CD4-positive, alpha-beta T cell treated with Interleukin-15 for 1 hour (primary cell): Measurements from ENCODE around the gene MEX3B.
A peak's percentile ranks its signal among the peaks of the same experiment; 100 is the strongest.
"Not testable (repeated sequence)": the region's sequence is repeated elsewhere in the genome, so short reads cannot be mapped to it uniquely, and the experiment has no call there.

Experiments
- DNase-seq: peaks from one replicate; pipeline ENCODE4 v3.0.0-alpha.2; 2020

The MEX3B gene

DNA sequence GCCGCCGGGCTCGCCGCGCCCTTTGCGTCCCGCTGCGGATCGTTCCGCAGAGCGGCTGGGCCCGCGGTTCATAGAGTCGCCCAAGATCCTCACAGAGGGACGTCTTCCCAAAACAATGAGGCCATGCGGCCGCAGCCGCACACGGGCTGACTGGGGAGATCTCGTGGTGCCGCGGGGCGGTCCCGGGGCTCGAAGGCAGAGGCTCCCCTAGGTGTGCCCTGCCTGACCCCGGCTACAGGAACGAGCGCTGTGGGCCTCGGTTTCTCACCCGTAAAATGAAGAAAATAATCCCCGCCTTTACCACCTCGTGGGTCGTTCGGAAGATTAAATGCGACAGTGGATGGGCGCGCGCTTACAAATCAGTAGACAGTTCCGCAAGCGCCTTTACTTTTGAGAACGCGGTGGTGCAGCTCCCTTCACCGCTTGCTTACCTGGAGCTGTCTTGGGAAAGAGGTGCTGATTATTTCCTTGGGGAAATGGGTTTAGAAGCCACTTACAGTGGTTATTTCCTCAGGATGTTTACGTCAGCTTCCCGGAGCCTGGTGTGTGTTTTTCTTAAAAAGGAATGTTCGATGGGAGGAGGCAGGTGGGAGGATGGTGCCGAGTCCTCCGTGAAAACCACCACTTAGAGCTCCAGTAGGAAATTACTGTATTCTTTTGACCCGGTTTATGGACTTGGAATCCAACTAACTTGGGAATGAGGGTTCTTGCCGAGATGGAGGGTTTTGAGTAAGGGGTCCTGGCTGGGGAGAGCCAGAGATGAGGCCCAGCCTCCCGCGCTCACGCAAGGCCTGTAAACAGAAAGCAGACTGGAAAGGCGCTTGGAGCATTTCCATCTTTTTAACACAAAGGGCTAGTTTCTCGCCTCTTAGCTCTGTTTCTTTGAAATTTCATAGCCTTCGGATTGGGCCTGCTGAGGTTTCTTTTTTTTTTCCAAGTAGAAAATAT is 1.9 kb upstream of the MEX3B start:
- DNase-seq = no peak

DNA sequence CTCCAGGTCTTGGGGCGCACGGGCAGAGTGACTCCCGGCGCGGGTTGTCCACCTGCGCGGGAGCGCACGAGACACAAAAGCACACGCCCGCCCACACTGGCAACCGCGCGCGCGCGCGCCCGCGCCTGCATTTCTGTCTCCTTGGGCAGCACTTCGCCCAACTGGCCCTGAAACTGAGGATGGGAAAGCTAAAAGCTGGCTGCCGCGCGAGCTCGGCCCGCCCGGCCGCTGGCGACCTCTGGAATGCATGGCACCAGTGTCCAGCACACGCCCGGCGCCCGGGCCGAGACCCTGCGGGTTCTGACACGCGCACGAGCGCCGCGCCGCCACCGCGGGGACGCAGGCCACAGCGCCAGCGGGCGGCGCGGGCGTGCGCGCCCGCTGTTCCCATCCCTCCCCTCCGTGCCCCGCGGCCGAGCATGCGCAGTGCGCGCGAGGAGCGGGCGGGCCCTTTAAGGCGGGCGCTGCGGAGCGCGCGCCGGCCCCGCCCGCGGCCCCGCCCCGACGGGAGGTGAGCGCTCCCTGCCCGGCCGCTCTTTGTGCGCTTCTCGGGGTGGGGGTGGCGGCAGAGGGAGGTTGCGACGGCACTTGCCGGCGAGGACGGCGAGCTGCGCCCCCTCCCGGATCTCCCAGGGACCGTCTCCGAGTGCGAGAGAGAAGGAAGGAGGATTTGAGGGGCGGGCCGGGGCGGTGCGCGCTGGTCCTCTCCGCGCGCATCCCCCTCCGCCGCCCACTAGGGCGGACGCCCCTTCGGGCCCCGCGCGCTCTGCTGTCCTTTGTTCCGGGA is 1.0 kb upstream of the MEX3B start:
- peak; percentile 91 for DNase-seq

DNA sequence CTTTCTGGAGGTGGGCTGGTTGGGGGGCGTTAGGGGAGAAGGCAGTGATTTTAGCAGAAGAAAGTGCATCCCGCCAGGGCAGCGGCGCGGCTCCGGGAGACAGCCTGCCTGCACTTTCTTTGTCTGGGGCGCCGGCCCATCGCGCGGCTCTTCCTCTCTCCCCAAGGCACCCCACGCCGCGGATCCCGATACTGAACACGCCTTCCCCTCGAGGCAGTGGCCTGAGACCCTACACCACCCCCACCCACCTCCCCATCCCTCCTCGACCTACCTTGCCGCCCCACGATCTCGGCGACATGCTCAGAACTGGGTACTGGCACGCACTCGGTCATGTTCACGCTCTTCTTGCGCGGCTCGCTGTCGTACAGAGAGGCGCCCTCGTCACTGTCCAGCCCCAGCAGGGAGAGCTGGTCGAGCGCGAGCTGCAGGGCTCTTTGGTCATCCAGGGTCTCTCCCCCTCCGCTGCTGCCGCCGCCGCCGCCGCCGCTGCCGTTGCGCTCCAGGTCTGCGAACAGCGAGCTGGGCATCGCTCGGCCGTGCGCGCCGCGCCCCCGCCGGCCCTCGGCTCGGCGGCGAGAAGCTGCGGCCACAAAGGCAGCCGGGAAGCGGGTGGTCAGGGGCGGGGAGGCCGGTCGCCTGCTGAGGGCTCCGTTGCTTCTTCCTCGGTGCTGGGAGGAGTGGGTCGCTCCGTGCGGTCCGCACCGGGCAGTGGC is 483 bp downstream of the MEX3B start:
- no peak for DNase-seq

DNA sequence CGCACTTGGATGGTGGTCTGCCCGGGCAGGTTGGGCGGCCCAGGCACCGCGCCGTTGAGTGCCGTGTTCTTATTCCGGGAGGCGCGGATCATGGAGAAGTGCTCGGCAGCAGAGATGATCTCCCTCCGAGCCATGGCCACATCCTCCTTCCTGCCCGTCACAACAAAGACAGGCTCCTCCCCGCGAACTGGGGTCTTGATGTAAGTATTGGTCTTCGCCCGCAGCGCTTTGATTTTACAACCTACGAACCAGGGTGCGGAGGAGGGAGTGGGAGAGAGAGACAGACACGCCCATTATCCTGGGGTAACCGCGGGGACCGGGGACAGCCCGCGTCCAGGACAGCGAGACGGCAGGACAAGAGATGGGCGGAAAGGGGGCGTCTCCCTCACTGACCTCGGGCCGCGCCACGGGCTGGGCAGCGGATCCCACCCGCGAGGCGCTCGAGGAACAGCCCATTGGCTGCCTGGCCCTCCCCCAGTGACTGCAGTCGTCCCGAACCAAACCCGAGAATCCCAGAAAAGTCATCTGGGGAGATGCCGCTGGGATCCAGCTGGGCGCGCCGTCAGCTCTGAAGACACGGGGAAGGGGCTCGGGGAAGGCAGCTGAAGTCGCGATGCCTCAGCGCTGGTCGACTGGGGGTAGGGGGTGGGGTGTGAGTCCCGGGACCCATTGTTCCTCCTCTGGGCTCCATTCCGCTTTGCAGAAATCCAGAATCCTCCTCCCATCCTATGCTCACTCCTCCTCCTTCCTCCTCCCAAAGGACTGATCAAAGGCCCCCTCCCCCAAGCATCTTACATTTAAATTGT is 1.2 kb downstream of the MEX3B start:
- DNase-seq = no peak

DNA sequence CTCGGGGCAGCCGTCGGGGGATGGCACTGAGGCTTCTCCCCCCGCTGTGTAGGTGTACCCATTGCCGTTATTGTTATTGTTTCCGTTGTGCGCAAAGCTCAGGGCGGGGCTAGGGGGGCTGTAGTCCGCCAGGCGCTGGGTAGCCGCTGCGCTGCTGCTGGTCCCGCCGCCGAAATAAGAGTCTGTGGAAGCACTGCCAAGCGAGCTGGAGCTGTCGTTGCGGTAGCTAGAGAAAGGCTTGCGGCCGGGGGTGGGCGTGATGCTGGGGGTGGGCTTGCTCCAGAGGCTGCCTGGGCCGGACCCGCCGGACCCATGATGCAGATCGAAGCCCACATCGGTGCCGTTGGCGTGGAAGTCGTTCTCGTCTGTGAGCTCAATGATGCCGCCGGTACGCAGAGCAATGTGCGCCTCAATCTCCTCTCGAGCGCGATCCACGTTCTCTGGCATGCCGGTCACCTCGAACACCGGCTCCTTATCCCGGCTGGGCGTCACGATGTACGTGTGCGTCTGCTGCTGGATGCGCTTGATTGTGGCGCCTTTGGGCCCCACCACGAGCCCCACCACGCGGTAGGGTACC is 1.9 kb downstream of the MEX3B start:
- DNase-seq = no peak

DNA sequence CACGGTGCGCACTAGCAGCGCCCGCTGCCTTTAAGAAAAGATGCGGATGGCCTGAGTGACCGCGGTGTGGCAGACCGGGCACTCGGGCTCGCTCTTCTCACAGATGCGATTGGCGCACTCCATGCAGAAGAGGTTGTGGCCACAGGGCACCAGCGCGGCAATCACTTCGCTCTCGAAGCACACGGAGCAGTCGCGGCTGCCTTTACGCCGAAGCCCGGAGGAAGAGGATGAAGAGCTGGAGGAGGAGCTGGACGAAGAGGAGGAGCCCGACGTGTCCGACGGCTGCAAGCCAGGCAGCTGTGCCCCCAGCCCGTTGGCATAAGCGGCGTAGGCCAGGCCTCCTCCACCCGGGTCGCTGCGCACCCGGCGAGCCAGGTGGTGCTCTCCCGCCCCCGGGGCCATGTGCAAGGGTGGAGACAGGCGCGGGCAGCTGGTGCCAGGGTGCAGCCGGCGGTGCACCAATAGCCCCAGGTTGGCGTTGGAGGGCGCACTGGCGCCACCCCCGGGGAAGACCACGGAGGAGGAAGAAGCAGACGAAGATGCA is 2.6 kb downstream of the MEX3B start:
- DNase-seq = no peak

DNA sequence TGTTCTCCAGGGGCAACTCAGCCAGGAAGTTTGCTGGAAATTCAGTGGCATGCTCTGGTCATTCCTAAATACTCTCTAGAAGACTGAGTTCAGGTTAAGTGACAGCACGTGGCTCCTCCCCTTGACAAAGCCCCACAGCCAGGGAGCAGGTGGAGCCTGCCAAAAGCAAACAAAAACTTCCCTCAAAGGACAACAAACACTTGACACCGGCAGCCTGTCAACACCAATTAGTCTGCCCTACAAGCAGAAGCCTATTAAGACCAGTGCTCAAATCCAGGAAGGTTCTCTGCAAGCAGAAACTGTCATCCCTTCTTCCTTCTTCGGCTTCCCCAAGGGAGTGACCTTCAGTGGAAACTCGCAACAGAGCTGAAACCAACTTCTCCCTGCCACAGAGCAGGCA is 5.0 kb downstream of the MEX3B start:
- DNase-seq = no peak

DNA sequence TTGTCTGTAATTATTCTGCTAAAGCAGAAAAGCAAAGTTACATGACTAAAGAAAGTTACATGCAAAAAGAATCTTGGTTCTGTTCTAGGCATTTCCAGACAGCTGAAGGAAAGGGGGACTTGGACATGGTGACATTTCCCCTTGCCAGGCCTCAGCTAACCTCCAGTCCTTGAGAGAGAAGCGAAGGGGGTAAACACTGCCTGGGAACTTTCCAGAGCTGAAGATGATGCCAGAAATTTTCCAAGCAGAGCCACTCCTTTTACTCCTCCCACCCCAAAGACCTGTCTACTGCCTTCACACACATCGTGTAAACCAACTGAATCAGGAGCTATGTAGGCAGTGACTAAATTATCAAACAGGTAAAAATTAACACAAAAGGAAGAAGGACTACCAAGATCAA is 5.4 kb downstream of the MEX3B start:
- no peak for DNase-seq

DNA sequence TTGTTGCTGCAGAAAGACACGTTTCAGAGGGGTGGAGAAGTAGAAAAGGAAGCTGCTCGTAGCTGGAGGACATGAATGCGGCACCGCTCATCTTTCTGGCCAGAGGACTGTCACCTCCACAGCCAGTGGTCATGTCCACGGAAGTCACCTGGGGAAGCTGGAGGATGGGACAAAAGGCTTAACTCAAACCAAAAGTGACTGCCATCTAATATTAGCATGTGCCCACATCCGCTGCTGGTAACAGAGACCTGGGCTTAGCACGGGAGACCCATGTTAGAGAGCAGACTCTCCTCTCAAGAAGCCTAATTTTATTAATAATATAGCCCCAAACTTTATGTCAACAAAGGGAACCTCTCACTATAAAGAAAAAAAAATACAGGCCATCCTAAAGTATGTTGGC is 5.9 kb downstream of the MEX3B start:
- DNase-seq = no peak

DNA sequence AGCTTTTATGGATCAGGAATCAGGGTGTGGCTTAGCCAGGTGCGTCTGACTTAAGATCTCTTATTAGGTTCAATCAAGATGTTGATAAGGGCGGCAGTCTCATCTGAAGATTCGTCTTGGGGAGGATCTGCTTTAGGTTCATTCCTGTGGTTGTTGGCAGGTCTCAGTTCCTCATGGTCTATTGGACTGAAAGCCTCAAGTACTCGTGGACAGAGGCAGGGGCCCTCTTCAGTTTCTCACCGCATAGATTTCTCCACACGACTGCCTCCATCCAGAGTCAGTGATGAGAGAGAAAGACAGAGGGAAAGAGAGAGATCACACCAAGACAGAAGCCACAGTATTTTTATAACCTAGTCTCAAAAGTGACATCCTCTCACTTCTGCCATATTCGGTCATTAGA is 9.4 kb downstream of the MEX3B start:
- no peak for DNase-seq

DNA sequence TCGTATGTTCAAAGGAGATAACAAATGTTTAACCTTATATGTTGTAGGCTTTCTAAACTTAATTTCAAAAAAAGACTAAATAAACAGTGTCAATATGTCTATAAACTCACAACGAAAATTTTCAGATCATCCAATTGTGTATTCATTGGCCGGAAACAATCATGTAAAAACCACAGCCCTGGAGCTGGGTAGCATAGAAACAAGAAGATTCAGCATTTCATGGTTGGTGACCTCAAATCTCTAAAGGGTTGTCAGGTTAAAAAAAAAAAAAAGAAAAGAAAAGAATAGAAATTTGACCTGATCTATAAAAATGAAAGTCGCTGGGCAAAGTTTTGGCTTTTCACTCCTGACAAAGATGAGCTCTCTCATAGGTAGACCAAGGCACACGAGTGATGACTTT is 13.9 kb downstream of the MEX3B start:
- no peak for DNase-seq

DNA sequence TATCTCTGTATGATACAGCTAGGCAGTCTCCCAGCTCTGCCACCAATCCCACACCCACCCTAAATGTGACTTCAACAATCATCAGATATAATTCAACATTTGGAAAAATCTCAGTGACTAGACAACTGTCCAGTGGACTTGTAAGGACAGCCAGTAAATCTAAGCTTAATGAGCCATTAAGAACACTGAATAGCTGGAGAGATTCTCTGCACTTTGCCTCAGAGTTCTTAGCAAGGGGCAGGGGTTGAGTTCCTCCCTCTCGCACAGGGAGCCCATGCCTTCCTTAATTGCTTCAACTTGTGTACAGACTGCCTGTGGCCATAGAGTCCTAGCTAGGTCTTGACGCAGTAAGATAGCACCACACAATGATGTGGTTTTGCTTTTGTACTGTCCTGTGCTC is 15.6 kb downstream of the MEX3B start:
- DNase-seq = no peak

DNA sequence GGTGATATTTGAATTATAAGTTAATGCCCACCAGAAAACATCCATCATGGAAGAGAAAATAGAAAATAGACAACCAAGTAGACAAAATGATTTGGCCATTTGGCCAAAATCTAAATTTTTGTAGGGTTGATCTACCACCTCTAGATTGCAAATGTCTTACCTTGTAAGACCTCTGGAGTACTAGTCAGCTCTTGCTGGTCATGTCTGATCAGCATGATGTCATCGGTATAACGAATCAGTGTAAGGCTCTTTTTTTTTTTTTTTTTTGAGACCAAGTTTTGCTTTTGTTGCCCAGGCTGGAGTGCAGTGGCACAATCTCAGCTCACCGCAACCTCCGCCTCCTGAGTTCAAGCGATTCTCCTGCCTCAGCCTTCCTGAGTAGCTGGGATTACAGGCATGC is 17.7 kb downstream of the MEX3B start:
- DNase-seq = not testable (repeated sequence)

DNA sequence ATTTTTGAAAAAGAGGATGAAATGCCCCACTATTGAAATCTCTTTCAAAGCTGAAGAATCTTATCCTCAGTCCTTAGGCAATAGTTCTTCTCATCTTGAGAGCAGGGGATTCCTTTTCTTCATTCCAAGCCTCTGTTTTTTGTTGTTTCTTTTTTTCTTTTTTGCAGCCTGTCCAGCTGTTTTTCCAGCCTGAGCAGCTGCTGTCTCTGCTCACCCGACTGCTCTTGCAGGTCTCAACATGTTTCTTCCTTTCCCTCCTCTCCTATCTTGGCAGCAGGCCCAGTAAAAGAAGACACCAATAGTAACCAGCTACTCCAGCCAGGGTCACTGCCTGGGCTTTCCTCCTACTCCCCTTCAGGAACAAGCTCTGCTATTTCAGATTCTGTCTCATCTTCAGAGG is 23.8 kb downstream of the MEX3B start:
- DNase-seq = no peak

DNA sequence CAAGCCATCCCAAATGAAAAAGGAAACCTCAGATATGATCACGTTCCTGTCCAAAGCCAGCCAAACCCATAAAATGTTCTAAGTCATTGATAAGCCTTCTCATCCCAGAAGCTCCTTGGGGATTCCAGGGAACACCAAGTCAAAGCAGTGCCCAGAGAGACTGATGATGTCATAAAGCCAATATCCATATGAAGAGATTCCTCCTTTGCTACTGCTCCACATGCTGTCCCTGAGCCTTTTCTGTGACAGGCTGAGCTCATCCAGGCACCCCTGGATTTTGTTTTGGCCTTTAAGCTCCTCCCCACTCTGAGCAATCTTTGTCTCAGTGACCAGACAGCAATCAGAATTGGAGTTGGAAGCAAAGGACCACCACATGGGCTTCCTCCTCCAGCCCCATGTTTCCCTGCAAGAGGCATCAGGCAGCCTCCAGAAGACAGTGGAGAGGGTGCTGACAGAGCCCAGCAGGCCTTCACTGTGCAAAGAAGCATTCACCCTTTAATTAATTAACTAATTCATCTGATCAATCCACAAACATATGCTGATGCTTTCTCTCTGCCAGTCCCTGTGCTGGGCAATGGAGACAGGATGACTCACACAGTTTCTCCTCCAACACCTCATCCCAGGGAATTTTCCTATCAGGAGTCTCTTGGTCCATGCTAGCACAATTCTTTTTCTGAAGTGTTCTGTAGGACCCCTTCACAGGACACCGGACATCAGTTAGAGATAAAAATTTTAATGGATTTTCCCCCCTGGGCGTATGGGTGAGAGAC is 25.0 kb downstream of the MEX3B start:
- no peak for DNase-seq

DNA sequence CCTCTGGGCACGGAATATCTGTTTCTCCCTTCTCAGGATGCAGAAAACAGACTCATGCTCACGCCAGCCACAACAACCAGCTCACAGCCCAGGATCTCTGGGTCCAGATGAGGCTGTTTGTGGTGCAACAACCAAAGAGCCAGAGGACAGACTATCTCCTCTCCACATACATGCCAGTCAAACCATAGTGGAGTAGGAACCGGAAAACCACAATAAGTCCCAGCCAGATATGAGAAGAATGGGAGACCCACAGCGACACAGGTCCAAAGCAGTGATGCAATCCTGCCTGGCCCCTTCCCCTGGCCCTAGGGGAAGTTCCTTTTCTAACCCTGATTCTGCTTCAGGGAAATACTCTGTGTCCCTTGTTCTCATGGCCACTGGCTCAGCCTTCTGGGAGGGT is 27.6 kb downstream of the MEX3B start:
- no peak for DNase-seq

DNA sequence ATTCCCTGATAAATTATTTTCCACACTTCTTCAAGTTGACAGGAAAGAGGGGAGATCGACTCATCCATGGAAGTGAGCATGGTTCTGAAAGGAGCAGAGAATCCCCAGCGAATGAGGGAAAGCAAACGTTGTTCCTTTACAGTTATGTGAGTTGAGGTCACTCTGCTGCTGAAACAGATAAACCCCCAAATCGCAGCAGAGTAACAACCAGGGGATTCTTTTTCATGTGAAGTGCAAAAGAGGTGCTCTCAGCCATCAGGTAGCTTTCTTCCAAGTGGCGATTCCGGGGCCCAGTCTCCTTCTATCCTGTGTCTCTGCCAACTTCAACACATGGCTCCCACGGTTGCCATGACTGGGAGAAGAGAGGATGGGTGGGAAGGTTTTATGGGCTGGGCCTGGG is 28.2 kb downstream of the MEX3B start:
- no peak for DNase-seq

DNA sequence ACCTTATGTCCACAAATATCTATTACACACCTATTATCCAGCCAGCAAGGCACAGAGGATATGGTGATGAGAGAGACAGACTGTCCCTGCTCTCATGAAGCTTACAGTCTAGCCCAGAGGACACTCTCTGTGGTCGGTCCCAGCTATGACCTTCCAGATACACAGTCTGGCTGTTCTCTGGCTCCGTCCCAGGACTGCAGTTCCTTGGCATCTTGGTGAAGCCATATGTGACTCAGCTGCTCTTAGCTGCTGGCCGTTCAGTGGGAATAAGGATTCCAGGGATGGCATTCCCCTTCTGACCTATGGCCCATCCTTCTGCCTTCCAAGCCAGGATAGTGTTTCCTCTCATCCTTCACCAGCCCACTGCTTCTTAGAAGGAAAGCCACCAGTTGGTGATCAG is 30.8 kb downstream of the MEX3B start:
- DNase-seq = no peak

DNA sequence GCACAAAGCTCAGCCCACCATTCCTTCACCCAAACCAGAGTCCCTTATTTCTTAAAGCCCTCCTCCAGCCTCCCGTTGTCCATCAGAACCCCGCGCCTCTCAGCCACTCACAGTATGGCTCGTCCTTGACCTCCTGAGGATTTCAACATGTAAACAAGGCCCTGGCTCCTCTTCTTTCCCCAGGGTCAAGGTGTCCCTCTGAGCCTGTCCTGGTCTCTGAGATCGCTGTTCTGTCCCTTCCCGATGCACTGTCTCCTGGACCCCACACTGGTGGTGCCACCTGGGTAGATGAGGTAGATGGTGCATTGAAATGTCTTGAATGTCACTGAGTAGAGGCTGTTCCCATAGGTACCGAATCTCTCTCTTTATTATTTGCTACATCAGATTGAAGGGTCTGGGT is 32.9 kb downstream of the MEX3B start:
- no peak for DNase-seq

DNA sequence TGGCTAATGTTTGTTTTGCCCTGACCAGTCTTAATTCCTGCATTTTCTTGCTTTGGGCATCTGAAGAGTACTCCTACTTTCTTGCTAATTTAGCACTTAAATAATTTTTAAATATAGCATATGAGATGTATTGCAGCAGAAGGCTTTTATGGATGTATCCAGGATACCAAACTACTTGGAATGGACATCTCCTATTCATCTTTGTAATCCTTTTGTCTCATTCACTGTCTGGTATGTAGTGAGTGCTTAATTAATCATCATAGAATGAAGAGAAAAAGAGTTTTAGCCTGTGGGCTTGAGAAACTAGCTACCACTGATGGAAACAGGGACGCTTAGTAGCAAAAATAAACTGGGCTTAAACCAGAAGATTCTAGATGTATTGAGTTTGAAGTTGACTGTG is 40.6 kb downstream of the MEX3B start:
- DNase-seq = no peak

DNA sequence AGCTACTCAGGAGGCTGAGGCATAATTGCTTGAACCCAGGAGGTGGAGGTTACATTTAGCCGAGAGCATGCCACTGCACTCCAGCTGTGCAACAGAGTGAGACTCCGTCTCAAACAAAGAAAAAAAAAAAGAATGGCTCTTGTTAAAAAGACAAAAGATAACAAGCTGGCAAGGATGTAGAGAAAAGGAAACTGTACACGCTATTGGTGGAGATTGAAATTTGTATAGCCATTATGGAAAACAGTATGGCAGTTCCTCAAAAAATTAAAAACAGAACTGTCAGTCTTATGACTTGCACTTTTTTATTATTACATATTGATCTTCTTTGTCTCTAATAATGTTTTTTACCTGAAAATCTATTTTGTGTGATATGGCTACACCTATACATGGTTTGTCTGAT is 41.9 kb downstream of the MEX3B start:
- no peak for DNase-seq
